B cell (primary cell): ENCODE results near the gene FGF10. TPM values are rescaled to one million over a fixed set of nuclear protein-coding genes. Genes with fewer than 3 reads are reported as not detected.

Source experiments
- ATAC-seq: fragments of 200-7000 bp; cut with Tn5 transposase; one replicate; pipeline ENCODE4 v1.10.0; 2021; ENCODE audit warnings: low read depth, mild to moderate bottlenecking, moderate number of reproducible peaks, moderate library complexity
- CTCF ChIA-PET: fragments of 350-600 bp; sonication (Branson Sonifier 250); formaldehyde crosslinking; loops from one replicate; lab custom pipeline; 2021; ENCODE audit warnings: antibody characterized with exemption, inconsistent platforms; lab: Charles Lee
- POLR2A ChIA-PET: fragments of 350-600 bp; sonication (Branson Sonifier 250); formaldehyde crosslinking; loops from one replicate; lab custom pipeline; 2021; ENCODE audit warnings: antibody characterized with exemption; lab: Charles Lee
- DNase-seq: peaks from one replicate; pipeline ENCODE4 v3.0.0; 2013
- H2AFZ ChIP-seq: 2 replicates; pipeline ENCODE4 v1.6.1; 2012; ENCODE audit warnings: mild to moderate bottlenecking, low read depth, low read length; ENCODE audit not compliant: insufficient read depth, poor library complexity, severe bottlenecking
- H3K27ac ChIP-seq, 2 donors: 1 replicate in 1 of 2; 2 replicates in 1 of 2; pipeline ENCODE4 v1.5.1; 2012 to 2013; ENCODE audit warnings: low read length in 2 of 2, mild to moderate bottlenecking in 2 of 2, moderate library complexity in 1 of 2
- H3K27me3 ChIP-seq, 4 experiments: fragments of 200-600 bp in 1 of 4; sonication (generic) in 1 of 4; replicated peaks in 1 of 4; 1 replicate in 2 of 4; 2 replicates in 2 of 4; pipeline versions ENCODE4 v1.6.1 to v1.7.0; 2013 to 2016; ENCODE audit warnings: low read length in 3 of 4, mild to moderate bottlenecking in 2 of 4, mixed read lengths in 1 of 4, moderate library complexity in 1 of 4; ENCODE audit not compliant: insufficient read depth in 4 of 4, control insufficient read depth in 3 of 4; ENCODE audit errors: control extremely low read depth in 1 of 4
- H3K36me3 ChIP-seq, 2 experiments: replicated peaks in 1 of 2; 1 replicate in 1 of 2; 2 replicates in 1 of 2; pipeline versions ENCODE4 v1.6.1 to v1.7.1; 2013; ENCODE audit warnings: low read length in 1 of 2; ENCODE audit not compliant: insufficient read depth in 2 of 2, control insufficient read depth in 1 of 2; ENCODE audit errors: control extremely low read depth in 1 of 2, extremely low read depth in 1 of 2
- H3K4me1 ChIP-seq, 2 donors: fragments of 200-600 bp in 1 of 2; sonication (generic) in 1 of 2; 1 replicate in 1 of 2; 2 replicates in 1 of 2; pipeline versions ENCODE4 v1.5.1 to v1.6.1; 2013 to 2017; ENCODE audit warnings: low read length in 2 of 2; ENCODE audit not compliant: control insufficient read depth in 2 of 2, insufficient read depth in 2 of 2
- H3K4me2 ChIP-seq: replicated peaks from 2 replicates; pipeline ENCODE3; 2012; ENCODE audit warnings: mild to moderate bottlenecking, low read depth, low read length; ENCODE audit not compliant: poor library complexity, severe bottlenecking
- H3K4me3 ChIP-seq, 5 experiments: fragments of 200-600 bp in 1 of 5; sonication (generic) in 1 of 5; 1 replicate in 3 of 5; 2 replicates in 2 of 5; pipeline versions ENCODE4 v1.5.1 to v1.7.0; 2011 to 2016; ENCODE audit warnings: low read length in 4 of 5, mild to moderate bottlenecking in 4 of 5, low read depth in 2 of 5, control low read depth in 1 of 5, moderate library complexity in 1 of 5; ENCODE audit not compliant: insufficient read depth in 1 of 5; ENCODE audit errors: control extremely low read depth in 1 of 5, extremely low read depth in 1 of 5
- H3K79me2 ChIP-seq: fragments of 200-600 bp; sonication (generic); one replicate; pipeline ENCODE4 v1.6.0; 2016; ENCODE audit warnings: low read length; ENCODE audit not compliant: control insufficient read depth, insufficient read depth
- H3K9ac ChIP-seq: fragments of 200-600 bp; sonication (generic); 2 replicates; pipeline ENCODE4 v1.6.1; 2017; ENCODE audit warnings: mild to moderate bottlenecking, low read length, moderate library complexity
- H3K9me3 ChIP-seq, 3 donors: one replicate each; pipeline versions ENCODE4 v1.6.1 to v1.7.1; 2013; ENCODE audit warnings: low read length in 2 of 3; ENCODE audit not compliant: control insufficient read depth in 2 of 3, insufficient read depth in 1 of 3; ENCODE audit errors: control extremely low read depth in 1 of 3
- H4K20me1 ChIP-seq: 2 replicates; pipeline ENCODE4 v1.6.0; 2012; ENCODE audit warnings: mild to moderate bottlenecking, low read length; ENCODE audit not compliant: insufficient read depth, control insufficient read depth, poor library complexity, severe bottlenecking
- H3K27ac Mint-ChIP-seq: one replicate; pipeline ENCODE4 v1.8.0; 2021; ENCODE audit warnings: mixed read lengths
- H3K27me3 Mint-ChIP-seq: one replicate; pipeline ENCODE4 v1.8.0; 2021; ENCODE audit warnings: mixed read lengths
- H3K4me1 Mint-ChIP-seq: one replicate; pipeline ENCODE4 v1.8.0; 2021; ENCODE audit warnings: mixed read lengths
- H3K4me3 Mint-ChIP-seq: one replicate; pipeline ENCODE4 v1.8.0; 2021; ENCODE audit warnings: mixed read lengths
- H3K9me3 Mint-ChIP-seq: one replicate; pipeline ENCODE4 v1.8.0; 2022; ENCODE audit warnings: mixed read lengths; ENCODE audit not compliant: insufficient read depth
- EZH2 ChIP-seq: IDR thresholded peaks from 2 replicates; pipeline ENCODE4 v1.6.1; 2012; ENCODE audit warnings: borderline replicate concordance, low read depth, mild to moderate bottlenecking, moderate library complexity, low read length; ENCODE audit not compliant: insufficient read depth, poor library complexity, severe bottlenecking
- WGBS: methylation state at CpG from one replicate; pipeline ENCODE4 v1.1.5; 2013; ENCODE audit warnings: missing lambda C conversion rate; ENCODE audit not compliant: insufficient coverage; 5-methylcytosine and 5-hydroxymethylcytosine counted together
- intact Hi-C: fragments of 100-400 bp; cut with micrococcal nuclease; formaldehyde crosslinking; loops from one replicate; pipeline ENCODE4 v1.10.0; 2022
- polyA plus RNA-seq: library from polyadenylated mRNA; depleted of rRNA; stranded (reverse); fragments of >200 nt; gene quantifications from 2 replicates; pipeline ENCODE4 v1.2.3, GENCODE V29; 2012
- total RNA-seq, 2 donors: library from RNA; stranded (reverse); fragments of 120-200 nt in 1 of 2; gene quantifications; 1 replicate in 1 of 2; 2 replicates in 1 of 2; pipeline versions ENCODE4 v1.2.3 to v1.2.4, GENCODE V29; 2013 to 2022
- TF ChIP-seq, protein P1 (sequence below): fragments of 200-600 bp; IDR thresholded peaks from one replicate; pipeline ENCODE4 v1.8.0; 2022; ENCODE audit warnings: antibody characterized with exemption, mild to moderate bottlenecking

FGF10 gene
- total and polyA plus RNA-seq, 2 donors (not counting 1 experiment from before 2014, with no cell fraction given) = not detected

DNA sequence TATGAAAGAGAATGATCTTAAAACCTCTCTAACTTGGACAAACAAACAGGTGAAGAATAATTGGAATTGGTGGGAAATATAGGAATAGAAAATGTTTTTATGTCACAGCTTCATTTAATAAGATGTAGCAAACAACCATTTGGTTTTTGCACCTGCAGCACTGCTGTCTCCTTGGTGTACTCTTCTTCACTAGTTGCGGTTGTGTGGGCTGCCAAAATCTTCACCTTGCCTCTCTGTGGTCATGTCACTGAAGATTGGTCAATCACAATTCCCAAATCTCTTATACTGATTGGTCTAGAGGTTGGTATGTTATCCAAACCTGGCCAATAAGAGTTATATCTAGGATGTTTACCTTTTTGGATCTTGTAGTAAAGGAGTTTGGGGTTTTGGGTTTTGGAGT is 88.7 kb downstream of the FGF10 start:
- H3K4me1 Mint-ChIP-seq = no peaks in the 10 kb centered on the region
- Histone ChIP-seq H3K9ac (no peak overlapping the region), H3K27me3 (no peaks in the 10 kb centered on the region), H3K4me1 (no peaks in the 10 kb centered on the region), H3K4me3 (no peak overlapping the region), H3K27ac (no peak overlapping the region), H3K79me2 (no peaks in the 10 kb centered on the region), H2AFZ (no peak overlapping the region), H3K36me3 (no peaks in the 10 kb centered on the region), H3K9me3 (peaks cover 0 to 2% (median 0%) of the 10 kb centered on the region in 3 donors), H3K4me2 (no peak overlapping the region), H4K20me1 (no peaks in the 10 kb centered on the region)
- H3K4me3 Mint-ChIP-seq = no peak overlapping the region
- WGBS = 100% methylated on average over 1 of the region's 1 CpG
- no peak for TF ChIP-seq EZH2
- TF ChIP-seq, protein P1, sequence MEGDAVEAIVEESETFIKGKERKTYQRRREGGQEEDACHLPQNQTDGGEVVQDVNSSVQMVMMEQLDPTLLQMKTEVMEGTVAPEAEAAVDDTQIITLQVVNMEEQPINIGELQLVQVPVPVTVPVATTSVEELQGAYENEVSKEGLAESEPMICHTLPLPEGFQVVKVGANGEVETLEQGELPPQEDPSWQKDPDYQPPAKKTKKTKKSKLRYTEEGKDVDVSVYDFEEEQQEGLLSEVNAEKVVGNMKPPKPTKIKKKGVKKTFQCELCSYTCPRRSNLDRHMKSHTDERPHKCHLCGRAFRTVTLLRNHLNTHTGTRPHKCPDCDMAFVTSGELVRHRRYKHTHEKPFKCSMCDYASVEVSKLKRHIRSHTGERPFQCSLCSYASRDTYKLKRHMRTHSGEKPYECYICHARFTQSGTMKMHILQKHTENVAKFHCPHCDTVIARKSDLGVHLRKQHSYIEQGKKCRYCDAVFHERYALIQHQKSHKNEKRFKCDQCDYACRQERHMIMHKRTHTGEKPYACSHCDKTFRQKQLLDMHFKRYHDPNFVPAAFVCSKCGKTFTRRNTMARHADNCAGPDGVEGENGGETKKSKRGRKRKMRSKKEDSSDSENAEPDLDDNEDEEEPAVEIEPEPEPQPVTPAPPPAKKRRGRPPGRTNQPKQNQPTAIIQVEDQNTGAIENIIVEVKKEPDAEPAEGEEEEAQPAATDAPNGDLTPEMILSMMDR = no peak
- H3K27ac Mint-ChIP-seq = no peak overlapping the region
- DNase-seq (no peak), ATAC-seq (no peak)
- intact Hi-C loops = no loop called here
- no peaks in the 10 kb centered on the region for H3K9me3 Mint-ChIP-seq
- ChIA-PET CTCF (no interaction called here), POLR2A (no interaction called here)
- H3K27me3 Mint-ChIP-seq = no peaks in the 10 kb centered on the region

DNA sequence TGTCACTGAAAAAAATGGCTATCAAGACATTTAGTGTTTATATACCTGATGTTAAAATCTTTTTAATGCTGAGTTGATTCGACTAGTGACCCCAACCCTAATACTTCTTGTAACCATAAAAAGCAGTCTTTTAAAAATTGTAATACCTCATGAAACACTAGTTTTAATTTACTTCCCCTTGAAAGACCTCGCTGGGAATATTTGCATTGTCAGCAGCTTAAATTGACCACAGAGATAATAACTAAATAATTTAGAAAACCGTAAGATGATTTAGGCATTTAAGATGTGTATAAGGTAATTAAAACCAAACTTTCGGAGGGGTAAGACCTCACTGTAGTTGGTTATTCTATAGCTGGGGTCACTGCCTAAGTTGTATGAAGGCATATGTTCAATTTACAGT is 89.8 kb downstream of the FGF10 start:
- WGBS = 85% methylated on average over 2 of the region's 4 CpGs
- no peaks in the 10 kb centered on the region for H3K9me3 Mint-ChIP-seq
- Histone ChIP-seq H3K79me2 (no peaks in the 10 kb centered on the region), H4K20me1 (no peaks in the 10 kb centered on the region), H3K9me3 (peaks cover 0 to 2% (median 0%) of the 10 kb centered on the region in 3 donors), H3K4me2 (no peak overlapping the region), H2AFZ (no peak overlapping the region), H3K27ac (no peak overlapping the region), H3K27me3 (no peaks in the 10 kb centered on the region), H3K9ac (no peak overlapping the region), H3K4me3 (no peak overlapping the region), H3K36me3 (no peaks in the 10 kb centered on the region), H3K4me1 (no peaks in the 10 kb centered on the region)
- H3K4me3 Mint-ChIP-seq = no peak overlapping the region
- H3K4me1 Mint-ChIP-seq = no peaks in the 10 kb centered on the region
- H3K27ac Mint-ChIP-seq = no peak overlapping the region
- CTCF ChIA-PET = no interaction called here
- no peak for TF ChIP-seq EZH2
- TF ChIP-seq, protein P1 = no peak
- POLR2A ChIA-PET = no interaction called here
- DNase-seq (no peak), ATAC-seq (no peak)
- intact Hi-C loops = no loop called here
- no peaks in the 10 kb centered on the region for H3K27me3 Mint-ChIP-seq
